ENCODE measurements around the gene IGF2.

The IGF2 gene

DNA sequence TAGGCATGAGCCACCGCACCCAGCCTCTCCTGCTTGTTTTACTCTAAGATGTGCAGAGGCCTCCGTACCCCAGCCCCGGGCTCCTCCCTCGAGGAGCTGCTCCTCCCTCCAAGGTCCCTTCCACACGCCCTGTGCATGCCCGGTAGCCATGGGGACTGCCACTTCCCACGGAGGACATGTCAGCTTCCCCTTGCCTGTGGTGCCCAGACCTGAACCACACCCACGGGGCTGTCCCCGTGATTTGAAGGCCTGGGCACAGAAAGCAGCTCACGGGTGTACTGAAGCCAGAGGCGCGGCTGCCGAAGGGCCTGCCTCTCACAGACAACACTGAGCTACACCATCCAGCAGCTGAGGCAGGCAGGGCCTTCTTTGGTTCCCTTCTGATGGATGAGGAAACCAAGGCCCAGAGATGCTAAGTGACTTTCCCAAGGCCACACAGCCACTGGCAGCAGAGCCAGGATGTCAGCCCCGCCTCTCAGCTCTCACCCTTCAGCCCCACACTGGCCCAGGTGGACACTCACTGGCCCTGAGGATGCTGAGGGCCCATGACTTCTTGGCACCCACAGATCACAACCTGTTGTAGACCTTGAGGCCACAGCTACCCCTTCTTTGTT, 14.5 kb upstream of the IGF2 start:
- DNase-seq: no peak

DNA sequence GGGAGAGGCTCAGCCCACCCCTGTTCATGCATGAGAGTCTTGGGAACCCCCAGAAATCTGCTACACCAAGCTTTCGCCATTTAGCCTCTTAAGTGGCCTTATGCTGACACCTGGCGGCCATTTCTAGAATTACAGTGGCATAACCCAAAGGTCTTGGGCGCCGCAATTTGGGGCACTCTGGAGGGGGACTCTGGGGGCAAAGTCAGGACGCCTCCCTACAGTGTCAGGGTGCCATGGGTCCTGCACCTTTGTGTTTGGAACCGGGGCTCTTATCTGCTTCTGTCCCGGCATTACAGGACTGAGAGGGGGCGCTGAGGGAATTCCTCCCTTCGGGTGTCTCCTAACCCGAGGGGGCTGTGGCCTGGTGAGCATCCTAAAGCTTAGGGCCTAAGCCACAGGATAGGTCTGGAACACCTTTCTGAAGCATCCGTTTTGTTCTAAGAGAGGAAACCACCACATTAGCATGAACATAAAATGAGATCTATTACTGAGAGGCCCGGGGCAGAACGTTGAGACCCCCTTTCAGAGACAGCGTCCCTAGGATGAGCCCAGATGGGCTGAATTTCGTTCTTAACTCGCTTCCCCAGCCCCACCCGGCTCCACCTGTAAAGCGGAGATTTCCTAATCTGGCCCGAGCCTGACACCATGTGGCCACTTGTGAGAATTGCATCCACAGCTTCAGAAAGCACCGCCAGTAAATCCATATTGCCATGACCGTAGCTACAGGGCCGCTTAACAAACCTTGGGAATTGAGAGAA, 12.5 kb upstream of the IGF2 start:
- peak; percentile 45 for DNase-seq

DNA sequence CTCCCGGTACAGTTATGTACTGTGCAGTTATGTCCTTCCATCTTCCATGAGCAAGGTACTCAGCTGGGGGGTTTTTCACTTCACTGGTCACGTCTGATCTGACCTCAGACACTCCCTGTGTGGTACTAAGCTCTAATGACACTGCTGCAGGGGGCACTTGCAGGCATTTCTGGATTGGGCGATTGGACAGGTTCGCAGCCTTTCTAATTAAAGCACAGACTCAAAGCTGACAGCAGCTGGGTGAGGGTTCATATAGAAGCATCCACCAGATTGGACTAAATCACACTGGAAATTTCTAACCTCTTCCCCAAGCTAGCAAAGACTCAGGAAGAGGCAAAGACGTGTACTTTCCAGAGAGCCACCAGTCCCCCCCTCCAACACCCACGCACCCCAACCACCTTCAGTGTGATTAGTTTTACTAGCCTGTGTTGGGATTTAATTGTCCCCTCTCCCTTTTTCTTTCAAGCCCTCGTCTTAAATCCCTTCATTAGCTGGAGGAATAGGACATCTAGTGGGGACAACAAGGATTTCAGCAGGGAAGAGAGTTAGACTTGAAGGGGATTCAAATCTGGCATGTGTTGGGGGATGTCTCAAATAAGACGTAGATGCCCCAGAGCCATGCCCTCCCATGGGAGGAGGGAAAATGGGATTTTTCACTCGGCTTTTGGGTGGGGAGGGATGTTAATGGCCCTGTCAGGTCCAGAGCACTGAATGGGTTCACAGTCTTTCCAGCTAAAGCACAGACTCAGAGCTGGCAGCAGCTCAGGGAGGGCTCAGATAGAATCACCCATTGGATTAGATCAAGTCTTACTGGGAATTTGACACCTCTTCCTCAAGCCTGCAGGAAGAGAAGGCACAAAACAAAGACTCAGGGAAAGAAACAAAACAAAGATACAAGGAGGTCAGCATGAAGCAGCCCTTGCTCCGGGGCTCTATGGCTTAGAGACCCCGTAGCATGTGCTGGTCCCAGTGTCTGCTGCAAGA, 11.0 kb upstream of the IGF2 start:
- no peak for DNase-seq

DNA sequence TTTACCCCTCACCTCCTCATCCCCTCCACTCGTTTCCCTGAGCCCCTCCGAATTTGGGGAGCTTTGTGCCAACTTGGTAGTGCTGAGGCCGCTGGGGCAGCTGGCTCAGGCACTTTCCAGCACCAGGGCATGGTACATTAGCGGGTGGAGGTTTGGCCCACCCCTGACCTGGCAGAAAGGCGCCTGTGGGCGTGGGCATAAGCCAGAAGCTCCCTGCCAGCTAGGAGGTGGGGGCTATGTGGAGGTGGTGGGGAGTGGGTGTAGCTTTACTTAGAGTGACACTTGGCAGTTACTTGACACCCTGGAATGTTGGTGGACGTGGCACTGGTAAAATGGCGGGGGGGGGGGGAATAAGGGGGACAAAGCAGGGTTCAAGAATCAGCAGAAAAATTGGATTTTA, 10.3 kb upstream of the IGF2 start:
- DNase-seq: no peak

DNA sequence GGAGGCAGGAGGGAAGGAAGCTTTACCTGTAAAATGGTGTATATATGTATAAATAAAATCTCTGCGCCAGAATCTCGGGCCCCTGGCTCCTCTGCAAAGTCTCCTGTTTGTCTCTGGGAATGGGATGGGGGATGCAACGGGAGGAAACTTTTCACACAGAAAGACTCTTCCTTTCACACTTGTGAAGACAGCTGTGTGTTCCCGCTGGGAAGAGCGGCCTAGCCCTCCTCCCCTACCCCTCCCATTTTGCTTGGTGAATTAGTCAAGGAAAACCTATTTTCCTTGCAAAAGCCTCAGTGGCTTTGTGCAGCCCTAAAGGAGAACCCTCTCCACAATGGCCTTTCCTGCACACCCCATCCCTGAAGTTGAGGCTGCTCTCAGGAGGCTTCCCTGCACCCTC, 9.4 kb upstream of the IGF2 start:
- DNase-seq: no peak

DNA sequence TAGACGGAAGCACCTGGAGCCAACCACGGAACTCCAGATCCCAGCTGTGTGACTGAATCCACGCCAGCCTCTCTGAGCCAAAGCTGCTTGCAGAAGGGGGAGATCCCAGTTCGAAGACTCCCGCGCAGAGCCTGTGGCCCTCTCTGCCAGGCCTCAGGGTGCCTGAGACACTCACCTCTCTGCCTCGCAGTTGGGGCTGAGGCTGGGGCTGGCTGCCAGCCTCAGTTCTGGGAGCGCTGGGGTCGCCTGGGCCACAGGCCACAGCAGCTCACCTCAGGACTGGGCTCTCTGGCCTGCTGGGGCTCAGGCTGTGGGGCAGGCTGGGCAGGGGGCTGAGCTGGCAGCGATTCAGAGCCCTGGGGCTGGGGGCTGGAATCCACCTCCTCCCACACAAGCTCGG, 8.2 kb upstream of the IGF2 start:
- no peak for DNase-seq

DNA sequence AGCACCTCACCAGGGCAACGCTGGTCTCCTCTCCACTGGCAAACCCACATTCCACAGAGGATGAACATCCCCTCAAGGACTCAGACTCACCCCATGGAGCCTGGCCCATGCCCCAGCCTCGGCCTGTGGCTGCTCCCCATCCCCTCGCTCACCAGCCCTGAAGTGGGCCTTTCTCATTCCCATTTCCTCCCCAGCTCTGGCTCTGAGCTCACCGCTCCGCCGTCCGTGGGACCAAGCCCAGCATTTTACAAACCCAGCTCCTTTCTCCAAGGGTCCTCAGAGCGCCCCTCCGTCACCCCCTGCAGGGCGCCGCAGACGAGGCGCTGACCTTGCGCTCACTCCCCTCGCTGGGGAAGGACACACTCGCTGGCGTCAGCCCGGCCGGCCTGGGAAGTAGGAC, 6.9 kb upstream of the IGF2 start:
- no peak for DNase-seq

DNA sequence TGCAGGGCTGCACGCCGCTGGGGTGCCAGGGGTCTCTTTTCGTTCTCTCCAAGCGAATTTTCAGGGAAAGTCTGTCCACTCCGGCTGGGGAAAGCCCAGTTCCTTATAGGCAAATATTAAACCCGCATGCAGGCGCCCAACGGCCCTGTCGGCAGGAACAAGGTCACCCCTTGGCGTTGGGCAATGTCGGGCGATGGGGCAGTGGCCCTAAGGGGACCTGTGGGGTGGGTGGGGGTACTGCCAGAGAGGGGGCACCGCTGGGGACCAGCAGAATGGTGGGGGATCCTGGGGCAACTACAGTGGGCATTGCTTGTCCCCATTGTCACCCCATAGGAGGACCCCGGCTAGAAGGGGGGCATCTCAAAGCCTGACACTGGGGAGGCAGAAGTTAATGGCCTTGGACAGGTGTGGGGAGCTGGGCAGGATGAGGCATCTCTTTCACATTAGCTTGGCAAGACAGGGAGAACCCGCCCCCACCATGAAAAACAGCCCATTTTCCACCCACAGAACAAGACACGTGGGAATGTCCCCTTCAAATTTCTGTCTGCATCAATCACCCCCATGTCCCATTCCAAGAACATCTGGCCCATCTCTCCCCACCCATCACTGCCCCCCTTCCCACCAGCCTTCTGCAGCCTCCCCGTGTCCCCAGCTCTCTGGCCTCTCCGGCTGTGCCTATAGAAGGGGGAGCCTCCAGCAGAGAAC, 5.5 kb upstream of the IGF2 start:
- DNase-seq: no peak

DNA sequence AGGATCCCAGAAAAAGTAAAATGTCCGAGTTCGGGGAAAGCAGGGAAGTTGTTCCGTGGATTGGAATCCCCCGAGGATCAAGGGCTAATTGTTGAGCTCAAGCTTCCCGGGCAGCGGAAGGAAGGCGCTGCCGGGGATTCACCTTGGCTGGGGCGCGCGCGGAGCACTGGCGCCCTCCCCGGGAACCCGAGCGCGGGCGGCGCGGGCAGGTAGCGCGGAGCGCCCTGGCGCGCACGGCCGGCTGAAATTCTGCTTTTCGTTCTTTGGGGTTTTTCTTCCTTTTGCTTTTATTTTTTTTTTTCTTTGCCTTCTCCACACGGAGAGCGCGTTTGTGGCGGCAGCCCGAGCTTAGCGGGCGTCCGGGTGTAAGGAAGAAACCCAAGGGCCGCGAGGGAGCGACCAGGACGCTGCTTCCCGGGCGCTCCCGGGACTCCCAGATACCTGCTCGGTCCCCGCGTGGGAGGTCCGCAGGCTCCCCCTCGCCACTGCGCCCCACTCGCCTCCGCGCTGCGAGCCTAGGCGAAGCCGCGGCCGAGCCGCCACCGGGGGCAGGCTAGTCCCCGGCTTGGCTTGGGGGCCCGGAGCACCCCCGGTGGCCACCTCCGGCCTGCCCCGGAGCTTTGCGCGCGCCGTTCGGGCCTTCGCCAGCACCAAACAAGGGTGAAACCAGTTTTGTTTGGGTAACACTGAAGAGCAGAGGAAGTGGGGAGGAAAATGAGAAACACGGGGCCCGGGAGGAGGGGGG, 4.8 kb upstream of the IGF2 start:
- no peak for DNase-seq

DNA sequence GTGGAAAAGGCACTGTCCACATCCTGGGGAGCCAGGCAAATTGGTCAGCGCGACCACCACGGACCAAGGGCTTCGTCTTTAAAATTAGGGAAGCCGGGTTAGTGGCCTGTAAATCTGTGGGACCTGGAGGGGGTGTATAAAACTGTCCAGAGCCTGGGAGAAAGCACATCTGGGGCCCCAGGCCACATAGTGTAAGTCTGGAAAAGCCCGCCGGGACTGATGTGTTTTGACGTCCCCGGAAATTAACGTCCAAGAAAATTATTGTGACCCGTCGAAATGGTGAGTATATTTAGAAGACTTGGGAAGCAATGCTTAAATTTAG, 4.2 kb upstream of the IGF2 start:
- no peak for DNase-seq

DNA sequence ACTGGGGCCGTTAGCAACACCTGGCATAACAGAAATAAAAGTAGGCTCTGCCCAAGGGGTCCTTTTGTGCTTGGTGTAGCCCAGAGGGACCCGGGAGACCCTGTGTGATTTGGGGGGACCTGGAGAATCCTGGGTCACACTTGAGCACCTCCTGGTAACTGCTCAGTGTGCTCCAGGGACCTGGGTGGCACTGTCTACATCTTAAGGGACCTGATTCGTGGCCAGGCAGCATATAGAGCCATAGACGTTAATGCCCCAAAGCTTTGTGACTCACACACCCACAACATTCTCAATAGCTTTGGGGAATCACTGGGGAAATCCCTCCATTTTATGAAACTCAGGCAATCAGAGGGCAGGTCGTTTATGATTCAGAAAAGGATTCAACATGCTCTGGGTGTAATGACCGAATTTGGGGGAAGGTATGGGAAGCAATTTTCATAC, 3.6 kb upstream of the IGF2 start:
- no peak for DNase-seq

DNA sequence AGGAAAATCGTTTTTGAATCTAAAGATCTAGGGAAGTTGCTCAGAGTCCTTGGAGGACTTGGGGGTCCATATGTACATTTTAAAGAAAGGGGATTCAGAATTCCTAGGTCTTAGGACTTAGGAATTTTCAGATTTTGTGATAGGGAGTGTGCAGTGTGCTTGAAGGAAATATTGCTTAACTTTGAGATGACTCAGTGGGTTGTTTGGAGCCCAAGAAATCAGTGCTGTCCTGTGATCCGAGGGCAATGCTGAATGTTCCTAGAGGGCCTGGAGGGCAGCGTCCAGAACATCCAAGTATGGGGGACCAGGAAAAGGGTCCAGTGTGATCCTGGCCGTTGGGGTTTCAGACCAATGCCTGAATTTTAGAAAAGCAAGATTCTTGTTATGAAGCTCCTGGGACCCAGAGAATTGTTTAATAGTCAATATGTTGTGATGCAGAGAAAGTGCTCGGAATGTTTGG, 3.1 kb upstream of the IGF2 start:
- no peak for DNase-seq

DNA sequence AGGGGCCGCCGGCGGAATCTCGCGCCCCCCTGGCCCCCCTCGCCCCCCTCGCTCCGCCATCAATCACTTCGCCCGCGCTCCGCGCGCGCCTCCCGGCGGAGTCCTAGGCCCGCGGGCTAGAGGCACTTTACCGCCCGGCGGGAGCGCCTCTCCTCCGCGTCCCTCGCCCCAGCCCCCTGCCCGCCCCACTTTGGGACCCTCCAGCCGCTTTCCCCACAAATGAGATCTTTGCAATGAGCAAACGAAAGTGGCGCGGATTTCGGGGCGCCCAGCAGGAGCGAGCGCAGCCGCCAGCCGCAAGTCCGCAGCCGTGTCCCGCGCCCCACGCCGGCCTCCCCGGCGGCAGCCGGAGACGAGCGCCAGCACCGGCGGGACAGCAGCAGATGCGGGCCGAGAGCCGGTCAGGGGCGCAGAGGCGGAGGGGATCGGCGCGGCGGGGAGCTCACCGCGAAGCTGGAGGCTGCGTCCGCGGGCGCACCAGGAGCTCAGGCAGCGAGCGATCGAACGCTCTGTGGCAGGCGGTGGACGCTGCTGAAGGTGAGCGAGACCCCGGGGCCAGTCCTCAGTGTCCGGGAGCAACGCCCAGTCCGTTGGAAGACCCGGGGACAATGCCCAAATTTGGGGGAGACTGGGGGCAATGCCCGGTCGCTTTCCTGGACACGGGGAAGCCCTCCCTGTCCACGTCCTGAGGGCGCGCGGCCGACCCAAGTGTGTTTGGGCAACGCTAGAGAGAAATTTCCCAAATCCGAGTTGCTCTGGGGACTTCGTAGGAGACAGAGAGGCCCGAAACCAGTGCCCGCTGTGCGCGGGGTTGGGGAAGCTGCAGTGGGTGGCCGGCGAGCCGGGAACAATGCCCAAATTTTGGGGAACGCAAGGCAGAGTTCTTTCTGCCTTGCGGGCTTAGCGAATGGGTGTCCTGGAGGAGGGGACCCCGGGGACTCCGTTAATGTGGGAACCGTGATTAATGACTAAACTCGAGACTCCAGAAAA, 1.5 kb upstream of the IGF2 start:
- no peak for DNase-seq

DNA sequence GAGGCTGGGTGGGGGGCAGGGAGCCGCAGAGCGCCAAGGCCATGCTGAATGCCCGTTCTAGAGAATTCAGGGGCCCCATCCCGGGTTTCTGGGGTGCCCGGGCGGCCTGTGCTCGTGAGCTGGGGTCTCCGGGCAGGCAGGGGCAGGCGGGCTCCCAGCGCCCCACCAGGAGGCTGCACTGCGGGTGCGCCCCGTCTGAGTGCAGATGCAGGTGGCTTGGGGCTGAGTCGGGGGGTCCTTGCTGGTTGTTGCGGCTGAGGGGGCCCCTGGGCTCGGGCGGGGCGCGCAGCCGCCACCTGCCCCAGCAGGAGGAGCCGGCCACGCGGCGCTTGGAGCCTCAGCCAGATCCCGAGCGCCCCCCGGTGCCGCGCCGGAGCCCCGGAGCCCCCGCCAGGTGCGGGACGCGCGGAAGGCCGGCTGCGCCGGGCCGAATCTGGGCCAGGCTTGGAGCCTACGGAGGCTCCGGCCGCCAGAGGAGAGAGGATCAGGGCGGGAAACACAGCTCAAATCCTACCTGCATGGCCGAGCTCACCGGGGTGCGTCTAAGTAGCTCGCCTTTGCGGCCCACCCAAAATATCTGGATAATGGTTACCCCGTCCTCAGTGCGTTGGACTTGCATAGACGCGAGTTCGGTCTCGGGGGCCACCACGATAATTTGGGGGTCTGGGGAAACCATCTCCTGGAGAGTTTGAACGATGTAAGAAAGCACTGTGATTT, 590 bp upstream of the IGF2 start:
- DNase-seq: no peak

DNA sequence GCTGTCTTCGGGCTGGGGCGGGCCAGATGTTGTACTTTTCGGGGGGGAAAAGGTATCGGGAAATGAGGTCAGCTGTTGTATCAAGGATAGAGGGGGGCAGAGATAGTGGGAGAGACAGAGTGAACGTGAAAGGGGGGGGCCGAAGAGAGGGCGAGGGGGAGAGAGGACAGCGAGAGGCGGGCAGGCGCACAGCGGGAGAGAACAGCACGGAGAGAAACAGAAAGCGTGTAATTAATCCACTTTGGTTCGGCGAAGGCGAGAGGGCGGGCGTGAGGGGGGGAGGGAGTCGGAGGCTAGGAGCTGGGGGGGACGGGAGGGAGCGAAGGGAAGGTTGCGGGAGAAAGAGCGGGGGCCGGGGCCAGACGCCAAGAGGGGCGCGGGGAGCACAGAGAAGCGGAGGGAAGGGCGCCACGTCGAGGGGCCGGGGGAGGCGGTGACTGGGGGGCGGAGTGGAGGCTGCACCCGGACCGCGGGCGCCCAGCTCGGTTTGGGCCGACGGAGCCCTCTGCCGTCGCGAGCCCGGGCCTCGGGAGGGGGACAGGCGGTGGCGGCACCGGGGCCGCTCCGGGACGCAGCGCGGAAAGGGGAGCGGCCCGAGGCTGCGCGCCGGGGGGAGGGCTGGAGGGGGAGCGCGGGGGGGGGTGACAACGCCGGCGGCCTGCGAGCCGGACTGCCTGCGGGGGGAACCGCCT, 612 bp downstream of the IGF2 start:
- DNase-seq: no peak

DNA sequence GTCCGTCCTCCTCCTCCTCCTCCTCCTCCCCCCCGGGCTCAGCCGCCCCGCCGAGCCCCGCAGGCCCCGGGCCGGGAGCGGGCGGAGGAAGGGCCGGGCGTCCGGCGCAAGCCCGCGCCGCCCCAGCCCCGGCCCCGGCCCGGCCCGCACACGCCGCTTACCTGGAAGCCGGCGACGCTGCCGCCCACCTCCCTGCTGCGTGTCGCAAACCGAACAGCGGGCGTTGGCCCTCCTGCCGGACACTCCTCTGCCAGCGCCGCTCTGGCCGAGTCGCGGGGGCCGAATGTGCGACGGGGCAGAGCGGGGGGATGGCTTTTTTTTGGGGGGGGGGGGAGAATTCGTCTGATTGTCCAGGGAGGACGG, 1.1 kb downstream of the IGF2 start:
- no peak for DNase-seq

DNA sequence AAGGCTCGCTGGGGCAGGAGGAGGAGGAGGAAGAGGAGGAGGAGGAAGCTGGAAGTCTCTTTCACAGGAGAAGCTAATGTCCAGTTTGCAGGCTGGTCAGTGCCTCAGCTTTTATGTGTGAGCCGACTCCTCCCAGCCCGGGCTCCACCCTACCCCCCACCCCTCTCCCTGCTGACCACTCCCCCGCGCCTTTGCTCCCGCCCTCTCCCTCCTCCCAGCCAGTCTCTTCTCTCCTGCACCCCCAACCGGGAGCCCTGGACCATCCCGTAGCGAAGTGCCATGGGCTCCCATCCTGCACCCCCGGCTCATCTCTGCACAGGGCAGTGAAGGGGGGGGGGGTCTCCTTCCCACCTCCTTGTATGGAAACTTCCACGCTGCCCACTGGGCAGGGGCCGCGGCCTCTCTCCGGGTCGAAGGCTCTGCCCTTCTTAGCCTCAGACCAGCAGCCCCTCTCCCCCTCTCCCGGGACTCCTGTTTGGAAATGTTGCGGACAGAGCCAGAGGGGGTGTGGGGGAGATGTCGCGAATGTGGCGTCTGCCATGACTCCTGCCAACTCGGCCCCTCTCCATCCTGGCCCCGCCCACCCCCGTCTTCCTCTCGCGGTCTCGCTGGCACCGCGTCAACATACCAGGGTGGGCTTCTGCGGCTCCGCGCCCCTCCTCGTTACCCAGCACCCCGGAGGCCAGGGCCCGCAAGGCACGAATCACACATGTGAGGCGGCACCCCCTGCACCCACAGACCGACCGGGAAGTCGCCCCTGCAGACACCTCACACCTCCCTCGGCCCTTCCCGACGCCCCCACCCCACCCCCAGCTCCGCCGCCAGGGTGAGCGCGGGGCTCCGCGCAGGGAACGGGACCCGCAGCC, 1.8 kb downstream of the IGF2 start:
- DNase-seq: no peak

DNA sequence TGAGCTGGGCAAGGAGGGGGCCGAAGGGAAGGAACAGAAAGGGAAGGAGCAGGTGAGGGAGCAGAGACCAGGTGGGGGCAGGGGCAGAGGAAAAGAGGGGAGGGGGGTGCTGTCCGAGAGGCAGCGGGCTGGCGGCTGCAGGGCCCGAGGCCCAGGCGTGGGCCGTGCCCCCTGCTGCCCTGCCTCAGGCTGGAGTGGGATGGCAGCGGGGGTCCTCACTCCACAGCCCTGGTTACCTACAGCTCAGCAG, 2.3 kb downstream of the IGF2 start:
- DNase-seq: no peak
